Upper lobe of left lung (tissue), 4 donors: Measurements from ENCODE around the gene NR3C2.

Experiments
- CTCF ChIP-seq, 6 experiments: fragments of 450-650 bp in 4 of 6; fragments of 200-600 bp in 2 of 6; sonication (generic) in 2 of 6; IDR thresholded peaks; one replicate each; pipeline ENCODE4 v1.5.1; 2016 to 2019; ENCODE audit warnings: antibody characterized with exemption in 6 of 6
- POLR2A ChIP-seq, 4 donors: fragments of 450-650 bp; IDR thresholded peaks; one replicate each; pipeline ENCODE4 v1.5.1; 2016 to 2017; ENCODE audit warnings: antibody characterized with exemption in 4 of 4, mild to moderate bottlenecking in 2 of 4
- POLR2AphosphoS5 ChIP-seq, 2 donors: sonication (generic); formaldehyde crosslinking; IDR thresholded peaks; one replicate each; pipeline ENCODE4 v1.5.1; 2017; ENCODE audit warnings: antibody characterized with exemption in 2 of 2

GRCh38 chr4:148061141-148061481 is 381.1 kb downstream of the NR3C2 start:
- TF ChIP-seq CTCF (IDR thresholded peaks at IDR 0.05) (no peak), POLR2A (IDR thresholded peaks at IDR 0.05) (no peak), POLR2AphosphoS5 (IDR thresholded peaks at IDR 0.05) (no peak)
